IPS DF 4.7 (cell line): Measurements from ENCODE around the gene ILRUN.
"Not testable (repeated sequence)": the region's sequence is repeated elsewhere in the genome, so short reads cannot be mapped to it uniquely, and the experiment has no call there.

Source experiments
- DNase-seq: peaks from one replicate; pipeline ENCODE4 v3.0.0-alpha.2; 2013; ENCODE audit warnings: low spot score; ENCODE audit errors: extremely low read depth

Gene ILRUN

DNA sequence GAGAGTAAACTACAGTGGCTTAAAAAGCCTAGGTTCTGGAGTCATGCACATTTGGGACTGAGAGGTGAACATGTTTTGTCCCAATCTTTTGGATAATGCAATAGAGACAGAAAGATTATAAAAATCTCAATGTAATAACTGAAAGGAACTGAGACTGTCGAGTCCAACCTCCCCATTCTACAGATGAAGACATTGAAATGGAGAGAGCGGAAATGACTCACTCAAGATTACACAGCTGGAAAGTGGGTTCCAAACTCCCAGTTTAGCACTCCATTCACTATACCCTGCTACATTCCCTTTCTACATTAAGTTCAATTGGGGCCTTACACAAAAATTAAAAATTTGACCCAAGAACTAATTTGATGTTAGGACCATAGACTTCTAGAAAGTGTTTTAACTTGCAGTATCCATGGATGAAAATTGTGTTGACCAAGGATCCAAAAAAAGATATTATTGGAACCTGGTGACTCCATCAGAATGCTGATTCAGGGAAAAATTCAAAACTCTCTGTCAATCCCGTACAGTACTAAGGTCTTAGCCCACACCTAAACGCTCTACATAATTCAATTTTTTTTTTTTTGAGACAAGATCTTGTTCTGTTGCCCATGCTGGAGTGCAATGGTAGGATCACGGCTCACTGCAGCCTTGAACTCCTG is 1.5 kb upstream of the ILRUN start:
- DNase-seq = no peak

GRCh38 chr6:34697544-34697836 is 923 bp upstream of the ILRUN start:
- DNase-seq = no peak

DNA sequence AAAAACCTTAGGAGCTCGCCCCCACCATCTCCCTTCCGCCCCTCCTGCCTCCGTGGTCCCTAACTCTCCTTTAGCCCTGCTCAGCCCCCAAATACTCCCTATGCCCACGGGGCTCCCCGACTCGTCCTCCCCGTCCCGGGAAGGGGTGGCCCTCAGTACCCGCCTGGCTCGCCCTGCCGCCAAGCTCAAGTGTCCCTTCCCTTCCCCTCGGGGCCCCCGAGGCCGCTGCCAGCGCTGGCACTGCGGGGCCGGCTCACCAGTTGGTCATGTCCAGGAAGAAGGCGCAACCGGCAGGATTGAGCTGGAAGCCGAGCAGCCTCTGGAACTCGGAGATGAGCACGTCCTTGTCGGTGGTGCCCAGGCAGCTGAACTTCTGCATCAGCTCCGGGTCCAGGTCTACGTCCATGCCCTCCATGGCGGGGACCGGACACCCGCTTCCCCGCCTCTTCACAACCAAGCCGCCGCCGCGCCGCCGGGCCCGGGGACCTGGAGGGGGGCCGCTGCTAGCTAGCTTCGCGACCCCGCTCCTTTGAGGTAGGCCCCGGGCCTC is 303 bp downstream of the ILRUN start:
- no peak for DNase-seq

DNA sequence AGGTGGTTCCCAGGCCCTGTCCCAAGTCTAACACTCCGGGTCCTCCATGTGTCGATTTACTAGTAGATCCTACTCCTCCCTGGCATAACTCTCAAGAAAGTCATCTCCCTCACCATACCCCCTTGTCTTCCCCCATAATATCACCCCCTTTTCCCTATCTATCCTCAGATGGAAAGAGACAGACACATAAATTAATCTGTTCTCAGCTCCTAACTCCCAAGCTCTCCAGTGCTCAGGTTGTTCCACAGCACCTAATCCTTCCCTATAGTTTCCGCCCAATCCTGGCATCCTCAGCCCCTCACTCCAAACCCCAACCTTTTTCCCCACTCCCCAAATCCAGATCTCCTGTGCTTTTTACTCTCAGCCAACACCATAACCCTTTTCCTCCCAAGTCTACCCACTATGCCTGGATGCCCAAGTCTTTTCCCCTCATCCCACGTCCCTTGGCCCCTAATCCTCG is 808 bp downstream of the ILRUN start:
- no peak for DNase-seq

DNA sequence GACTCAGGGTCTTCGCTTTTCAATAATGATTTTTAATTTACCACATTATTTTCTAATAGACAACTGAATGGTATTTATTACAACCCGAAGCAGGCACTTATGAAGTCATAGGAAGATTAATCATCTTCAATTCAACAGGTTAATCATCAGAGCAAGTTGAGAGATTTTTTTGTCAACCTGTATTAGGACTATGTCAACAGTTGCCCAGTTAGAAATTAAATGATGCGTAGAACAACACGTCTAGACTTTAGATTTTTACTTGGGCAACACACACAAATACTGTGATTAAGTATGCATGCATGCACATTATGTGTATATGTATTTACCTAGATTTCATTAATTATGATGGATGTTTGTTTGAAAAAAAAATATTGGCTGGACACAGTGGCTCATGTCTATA is 4.3 kb downstream of the ILRUN start:
- no peak for DNase-seq

DNA sequence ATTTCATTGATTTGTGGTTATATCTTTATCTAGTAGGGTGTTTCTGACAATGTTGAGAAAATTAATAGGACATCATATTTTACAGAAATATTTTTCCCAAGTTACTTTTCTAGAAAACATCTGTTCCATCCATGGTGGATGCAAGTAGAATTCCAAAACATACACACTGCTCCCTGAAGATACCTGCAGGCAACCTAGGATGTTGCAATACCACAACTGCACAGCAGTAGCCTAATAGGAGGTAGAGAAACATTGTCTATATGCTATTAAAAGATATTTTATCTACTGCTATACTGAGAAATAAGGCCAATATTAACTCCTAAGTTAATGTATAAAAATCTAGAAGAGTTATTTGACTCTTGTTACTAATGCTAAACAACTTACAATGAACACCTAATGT is 6.8 kb downstream of the ILRUN start:
- no peak for DNase-seq

GRCh38 chr6:34688956-34689355 is 7.6 kb downstream of the ILRUN start:
- no peak for DNase-seq

GRCh38 chr6:34684919-34685318 is 11.6 kb downstream of the ILRUN start:
- no peak for DNase-seq

DNA sequence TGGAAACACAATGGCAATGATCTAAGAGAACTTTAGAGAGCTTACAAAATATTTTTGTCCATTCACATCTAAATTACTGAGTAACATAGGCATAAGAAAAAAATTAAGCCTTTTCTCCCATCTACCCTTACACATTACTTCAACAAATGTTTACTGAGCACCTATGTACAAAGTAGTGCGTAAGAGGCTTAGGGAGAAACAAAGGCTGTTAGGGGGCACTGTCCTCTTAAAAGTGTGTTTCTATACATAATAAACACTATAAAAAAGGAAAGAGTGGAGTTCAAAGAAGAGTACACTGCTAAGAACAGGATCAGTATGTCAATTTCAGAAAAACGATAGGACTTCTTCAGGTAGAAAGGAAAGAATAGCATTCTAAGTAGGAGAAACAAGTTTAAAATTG is 12.2 kb downstream of the ILRUN start:
- no peak for DNase-seq

DNA sequence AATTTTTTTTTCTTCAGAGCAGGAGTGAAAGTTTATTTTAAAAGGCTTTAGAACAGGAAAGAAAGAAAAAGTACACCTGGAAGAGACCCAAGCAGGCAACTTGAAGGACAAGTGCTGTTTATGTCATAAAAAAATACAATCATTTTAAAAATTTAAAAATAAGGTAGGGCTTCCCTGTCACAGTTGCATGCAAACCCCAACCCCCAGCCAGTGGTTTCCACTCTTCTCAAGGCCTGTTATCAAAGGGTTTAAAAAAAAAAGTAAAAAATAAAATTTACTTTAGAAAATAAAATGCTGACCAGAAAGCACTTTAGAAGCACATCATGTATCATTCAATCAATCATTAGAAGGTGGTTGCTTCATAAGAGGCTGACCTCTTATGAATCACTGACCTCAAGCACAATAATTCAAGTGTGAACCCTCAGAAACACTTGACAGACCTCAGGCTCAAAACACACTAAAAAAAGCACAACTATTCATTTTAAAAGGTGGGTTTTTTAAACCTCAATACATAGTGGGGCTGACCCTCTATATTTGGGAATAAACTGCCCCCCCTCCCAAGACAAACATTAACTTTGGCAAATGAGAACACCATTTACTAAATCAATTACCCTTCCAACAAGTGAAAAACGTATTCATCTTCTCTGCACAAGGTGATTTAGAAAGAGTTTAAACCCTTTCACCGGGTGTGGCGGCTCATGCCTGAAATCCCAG is 15.6 kb downstream of the ILRUN start:
- no peak for DNase-seq

DNA sequence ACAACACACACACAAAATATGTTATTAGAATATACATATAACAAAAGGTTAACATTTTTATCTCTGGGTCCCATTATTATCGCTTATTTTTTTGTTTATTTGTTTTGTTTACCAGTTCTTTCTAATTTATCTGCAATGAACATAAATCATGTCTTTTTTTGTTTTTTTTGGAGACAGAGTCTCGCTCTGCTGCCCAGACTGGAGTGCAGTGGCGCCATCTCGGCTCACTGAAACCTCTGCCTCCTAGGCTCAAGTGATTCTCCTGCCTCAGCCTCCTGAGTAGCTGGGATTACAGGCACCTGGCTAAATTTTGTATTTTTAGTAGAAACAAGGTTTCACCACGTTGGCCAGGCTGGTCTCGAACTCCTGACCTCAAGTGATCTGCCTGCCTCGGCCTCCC is 16.3 kb downstream of the ILRUN start:
- DNase-seq = not testable (repeated sequence)

- no peak for DNase-seq
Measured at GRCh38 chr6:34679552-34680253, 16.9 kb downstream of the ILRUN start.

GRCh38 chr6:34676140-34676539 is 20.4 kb downstream of the ILRUN start:
- DNase-seq = no peak

DNA sequence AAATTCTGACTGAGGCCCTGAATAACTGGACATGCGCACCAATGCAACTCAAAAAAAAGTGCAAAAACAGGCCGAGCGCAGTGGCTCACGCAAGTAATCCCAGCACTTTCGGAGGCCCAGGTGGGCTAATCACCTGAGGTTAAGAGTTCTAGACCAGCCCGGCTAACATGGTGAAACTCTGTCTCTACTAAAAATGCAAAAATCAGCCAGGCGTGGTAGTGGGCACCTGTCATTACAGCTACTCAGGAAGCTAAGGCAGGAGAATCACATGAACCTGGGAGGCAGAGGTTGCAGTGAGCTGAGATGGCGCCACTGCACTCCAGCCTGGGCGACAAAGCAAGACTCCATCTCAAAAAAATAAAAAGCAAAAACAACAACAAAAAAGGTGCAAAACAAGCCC is 21.6 kb downstream of the ILRUN start:
- DNase-seq = not testable (repeated sequence)

DNA sequence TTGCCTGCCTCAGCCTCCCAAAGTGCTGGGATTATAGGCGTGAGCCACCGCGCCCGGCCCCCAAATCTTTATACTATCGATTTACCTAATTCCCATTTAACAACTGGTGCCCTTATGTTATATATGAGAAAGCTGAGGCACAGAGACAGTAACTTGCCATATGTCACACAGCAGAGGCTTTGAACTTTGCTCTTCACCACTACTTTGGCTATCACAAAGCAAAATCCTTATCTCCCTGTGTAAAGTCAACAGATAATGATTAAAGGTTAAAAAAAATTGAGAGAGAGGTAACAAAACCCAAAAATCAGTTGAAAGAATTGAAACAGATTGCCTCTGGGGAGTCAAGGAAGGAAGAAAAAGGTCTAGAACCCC is 22.3 kb downstream of the ILRUN start:
- DNase-seq = no peak

GRCh38 chr6:34673064-34673463 is 23.5 kb downstream of the ILRUN start:
- DNase-seq = no peak

DNA sequence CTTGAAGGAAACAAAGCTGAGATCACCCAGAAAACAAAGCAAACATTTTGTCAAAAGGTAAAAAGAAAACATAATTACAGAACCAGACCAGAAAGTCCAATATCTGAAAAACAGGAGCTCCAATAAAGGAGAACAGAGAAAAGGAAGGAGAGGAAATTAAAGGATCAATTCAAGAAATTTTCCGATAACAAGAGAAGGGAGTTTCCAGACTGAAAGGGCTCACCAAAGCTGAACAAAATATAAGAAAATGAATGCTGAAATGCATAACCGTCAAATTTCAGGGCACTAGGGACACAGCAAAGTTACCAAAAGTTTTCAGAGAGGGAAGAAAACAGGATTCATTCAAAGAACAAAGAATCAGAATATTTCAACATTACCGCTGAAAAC is 23.9 kb downstream of the ILRUN start:
- no peak for DNase-seq

- DNase-seq = no peak
Measured at GRCh38 chr6:34671801-34672656, 24.5 kb downstream of the ILRUN start.

- DNase-seq = no peak
Measured at GRCh38 chr6:34671367-34671766, 25.2 kb downstream of the ILRUN start.

DNA sequence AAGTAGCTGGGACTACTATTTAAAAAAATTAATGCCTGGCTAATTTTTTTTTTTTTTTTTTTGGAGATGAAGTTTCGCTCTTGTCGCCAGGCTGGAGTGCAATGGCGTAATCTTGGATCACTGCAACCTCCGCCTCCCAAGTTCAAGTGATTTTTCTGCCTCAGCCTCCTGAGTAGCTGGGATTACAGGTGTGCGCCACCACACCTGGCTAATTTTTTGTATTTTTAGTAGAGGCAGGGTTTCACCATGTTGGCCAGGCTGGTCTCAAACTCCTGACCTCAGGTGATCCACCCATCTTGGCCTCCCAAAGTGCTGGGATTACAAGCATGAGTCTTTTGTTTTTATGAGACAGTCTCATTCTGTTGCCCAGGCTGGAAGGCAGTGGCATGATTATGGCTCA is 27.8 kb downstream of the ILRUN start:
- not testable (repeated sequence) for DNase-seq

- no peak for DNase-seq
Measured at GRCh38 chr6:34667481-34668238, 28.9 kb downstream of the ILRUN start.
